ENCODE measurements around the gene KIAA1217. TPM values are rescaled to one million over a fixed set of nuclear protein-coding genes. Genes with fewer than 3 reads are reported as not detected.

The KIAA1217 gene
- polyA plus RNA-seq, 2 donors, result 18.3 to 22.2 TPM

DNA sequence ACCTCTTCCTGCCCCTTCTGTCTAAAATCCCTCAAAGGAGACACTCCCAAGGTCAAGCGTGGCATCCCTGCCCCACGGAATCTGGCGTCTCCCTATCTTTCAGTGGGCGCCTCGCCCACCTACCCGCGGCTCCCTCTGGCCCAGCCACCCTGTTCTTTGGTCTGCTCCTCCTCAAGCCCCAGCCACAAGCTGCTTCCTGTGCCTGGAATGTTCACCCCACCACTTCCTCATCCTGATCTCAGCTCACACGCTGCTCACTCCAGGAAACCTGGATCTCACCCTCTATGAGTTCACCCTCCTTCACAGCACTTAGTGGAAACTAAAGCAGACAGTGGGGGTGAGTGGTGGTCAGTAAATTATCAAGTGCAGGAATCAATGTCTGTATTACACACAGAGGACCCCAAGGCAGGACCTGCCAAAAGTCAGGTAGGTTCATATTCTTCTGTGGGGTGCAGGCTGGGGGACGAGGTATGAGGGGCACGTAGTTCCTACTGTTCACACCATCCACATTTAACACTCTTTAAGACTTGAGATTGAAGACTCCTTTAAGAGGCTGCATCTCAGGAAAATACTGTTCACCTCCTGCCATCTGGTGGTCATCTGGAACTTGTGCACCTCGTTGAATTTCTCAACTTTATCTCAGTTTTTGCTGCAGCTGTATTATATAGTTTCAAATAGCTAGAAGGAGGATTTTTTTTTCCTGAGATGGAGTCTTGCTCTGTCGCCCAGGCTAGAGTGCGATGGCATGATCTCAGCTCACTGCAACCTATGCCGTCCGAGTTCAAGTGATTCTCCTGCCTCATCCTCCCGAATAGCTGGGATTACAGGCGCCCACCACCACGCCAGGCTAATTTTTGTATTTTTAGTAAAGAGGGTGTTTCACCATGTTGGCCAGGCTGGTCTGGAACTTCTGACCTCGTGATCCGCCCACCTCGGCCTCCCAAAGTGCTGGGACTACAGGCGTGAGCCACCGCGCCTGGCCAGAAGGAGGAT lies 348.1 kb downstream of the KIAA1217 start:
- no peaks in the 10 kb centered on the region for H3K36me3 ChIP-seq (ENCODE audit: control insufficient read depth in 2 of 2, insufficient read depth in 2 of 2, low read length in 1 of 2)
- H3K4me3 ChIP-seq (ENCODE audit: low read depth in 1 of 2, low read length in 2 of 2), result no peak overlapping the region
- H3K27ac ChIP-seq (ENCODE audit: low read depth in 2 of 2, low read length in 1 of 2), result no peak overlapping the region
- H3K4me1 ChIP-seq (ENCODE audit: control insufficient read depth in 2 of 2, insufficient read depth in 2 of 2, low read length in 1 of 2), result peaks cover 2 to 3% of the 10 kb centered on the region in 2 donors
- 53 to 55% methylated on average over 24 of the region's 24 CpGs for WGBS, 2 donors
- no peaks in the 10 kb centered on the region for H3K27me3 ChIP-seq (ENCODE audit: control insufficient read depth in 1 of 2, insufficient read depth in 2 of 2, low read length in 2 of 2)
- H3K9me3 ChIP-seq (ENCODE audit: control insufficient read depth in 2 of 2, insufficient read depth in 1 of 2, low read depth in 1 of 2, low read length in 1 of 2), result peaks cover 0 to 6% of the 10 kb centered on the region in 2 donors

DNA sequence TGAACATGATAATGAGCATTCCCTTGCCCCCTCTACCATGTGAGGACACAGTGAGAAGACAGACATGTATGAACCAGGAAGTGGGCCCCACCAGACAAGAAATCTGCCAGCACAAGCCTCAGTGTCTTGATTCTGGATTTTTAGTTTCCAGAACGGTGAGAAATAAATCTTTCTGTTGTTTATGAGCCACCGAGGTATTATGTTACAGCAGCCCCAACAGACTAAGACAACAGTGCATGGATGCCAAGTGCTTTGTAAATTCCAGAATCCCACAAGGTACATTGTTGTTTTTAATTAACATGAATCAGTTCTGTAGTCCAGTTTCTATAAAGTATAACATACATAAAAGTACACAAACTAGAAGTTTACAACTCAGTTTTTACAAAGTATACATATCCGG lies 352.5 kb downstream of the KIAA1217 start:
- H3K27ac ChIP-seq (ENCODE audit: low read depth in 2 of 2, low read length in 1 of 2), result no peak overlapping the region
- 58 to 63% methylated on average over 3 of the region's 3 CpGs for WGBS, 2 donors
- peaks cover 0 to 6% of the 10 kb centered on the region in 2 donors for H3K9me3 ChIP-seq (ENCODE audit: control insufficient read depth in 2 of 2, insufficient read depth in 1 of 2, low read depth in 1 of 2, low read length in 1 of 2)
- no peaks in the 10 kb centered on the region for H3K36me3 ChIP-seq (ENCODE audit: control insufficient read depth in 2 of 2, insufficient read depth in 2 of 2, low read length in 1 of 2)
- no peak overlapping the region for H3K4me3 ChIP-seq (ENCODE audit: low read depth in 1 of 2, low read length in 2 of 2)
- H3K4me1 ChIP-seq (ENCODE audit: control insufficient read depth in 2 of 2, insufficient read depth in 2 of 2, low read length in 1 of 2), result no peaks in the 10 kb centered on the region
- no peaks in the 10 kb centered on the region for H3K27me3 ChIP-seq (ENCODE audit: control insufficient read depth in 1 of 2, insufficient read depth in 2 of 2, low read length in 2 of 2)

DNA sequence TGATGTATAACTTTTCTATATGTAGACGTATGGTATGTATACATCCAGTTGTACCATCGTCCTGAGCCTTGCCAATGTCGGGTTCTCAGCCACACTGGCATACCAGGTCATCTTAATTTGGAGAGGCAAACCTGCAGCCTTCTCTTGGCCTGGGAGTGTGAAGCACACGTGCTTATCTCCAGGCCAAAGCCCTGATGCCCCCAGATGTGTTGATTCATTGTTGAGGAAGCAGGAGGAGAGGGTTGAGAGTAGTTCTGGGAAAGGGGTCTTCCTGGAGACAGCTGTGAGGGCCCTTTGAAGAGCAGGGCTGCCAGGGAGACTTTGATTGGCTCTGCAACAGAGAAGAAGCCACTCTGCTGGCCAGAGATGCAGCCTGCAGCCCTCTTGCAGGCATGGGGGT lies 359.1 kb downstream of the KIAA1217 start:
- no peaks in the 10 kb centered on the region for H3K27me3 ChIP-seq (ENCODE audit: control insufficient read depth in 1 of 2, insufficient read depth in 2 of 2, low read length in 2 of 2)
- no peaks in the 10 kb centered on the region for H3K36me3 ChIP-seq (ENCODE audit: control insufficient read depth in 2 of 2, insufficient read depth in 2 of 2, low read length in 1 of 2)
- WGBS, 2 donors, result 69 to 71% methylated on average over 4 of the region's 4 CpGs
- H3K9me3 ChIP-seq (ENCODE audit: control insufficient read depth in 2 of 2, insufficient read depth in 1 of 2, low read depth in 1 of 2, low read length in 1 of 2), result peaks cover 0 to 2% of the 10 kb centered on the region in 2 donors
- H3K4me3 ChIP-seq (ENCODE audit: low read depth in 1 of 2, low read length in 2 of 2), result no peak overlapping the region
- no peak overlapping the region for H3K27ac ChIP-seq (ENCODE audit: low read depth in 2 of 2, low read length in 1 of 2)
- H3K4me1 ChIP-seq (ENCODE audit: control insufficient read depth in 2 of 2, insufficient read depth in 2 of 2, low read length in 1 of 2), result no peaks in the 10 kb centered on the region

DNA sequence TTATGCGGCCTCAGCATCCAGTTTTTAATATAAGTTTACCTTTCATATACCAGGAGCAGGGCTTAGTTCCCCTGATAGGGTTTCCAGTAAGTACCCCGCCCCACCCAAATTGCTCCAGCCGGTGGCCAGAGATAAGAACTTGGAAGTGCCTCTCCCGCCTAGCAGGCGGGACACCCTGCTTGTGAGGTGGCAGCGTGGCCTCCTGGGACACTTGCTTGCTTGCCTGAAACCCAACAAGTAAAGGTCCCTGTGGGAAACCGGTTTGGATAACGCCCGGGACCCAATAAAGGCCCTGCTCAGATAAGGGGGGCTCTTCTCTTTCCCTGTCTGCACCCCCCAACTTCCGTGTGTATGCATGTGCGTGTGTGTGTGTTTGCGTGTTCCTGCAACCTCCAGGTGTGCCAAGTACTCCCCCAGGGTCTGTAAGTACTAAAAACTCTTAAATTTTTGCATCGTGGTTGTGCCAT lies 360.4 kb downstream of the KIAA1217 start:
- Histone ChIP-seq H3K27me3 (ENCODE audit: control insufficient read depth in 1 of 2, insufficient read depth in 2 of 2, low read length in 2 of 2) (no peaks in the 10 kb centered on the region), H3K4me1 (ENCODE audit: control insufficient read depth in 2 of 2, insufficient read depth in 2 of 2, low read length in 1 of 2) (no peaks in the 10 kb centered on the region), H3K36me3 (ENCODE audit: control insufficient read depth in 2 of 2, insufficient read depth in 2 of 2, low read length in 1 of 2) (no peaks in the 10 kb centered on the region), H3K27ac (ENCODE audit: low read depth in 2 of 2, low read length in 1 of 2) (no peak overlapping the region), H3K9me3 (ENCODE audit: control insufficient read depth in 2 of 2, insufficient read depth in 1 of 2, low read depth in 1 of 2, low read length in 1 of 2) (peaks cover 0 to 2% of the 10 kb centered on the region in 2 donors), H3K4me3 (ENCODE audit: low read depth in 1 of 2, low read length in 2 of 2) (no peak overlapping the region)
- WGBS, 2 donors, result 88 to 91% methylated on average over 13 of the region's 13 CpGs

DNA sequence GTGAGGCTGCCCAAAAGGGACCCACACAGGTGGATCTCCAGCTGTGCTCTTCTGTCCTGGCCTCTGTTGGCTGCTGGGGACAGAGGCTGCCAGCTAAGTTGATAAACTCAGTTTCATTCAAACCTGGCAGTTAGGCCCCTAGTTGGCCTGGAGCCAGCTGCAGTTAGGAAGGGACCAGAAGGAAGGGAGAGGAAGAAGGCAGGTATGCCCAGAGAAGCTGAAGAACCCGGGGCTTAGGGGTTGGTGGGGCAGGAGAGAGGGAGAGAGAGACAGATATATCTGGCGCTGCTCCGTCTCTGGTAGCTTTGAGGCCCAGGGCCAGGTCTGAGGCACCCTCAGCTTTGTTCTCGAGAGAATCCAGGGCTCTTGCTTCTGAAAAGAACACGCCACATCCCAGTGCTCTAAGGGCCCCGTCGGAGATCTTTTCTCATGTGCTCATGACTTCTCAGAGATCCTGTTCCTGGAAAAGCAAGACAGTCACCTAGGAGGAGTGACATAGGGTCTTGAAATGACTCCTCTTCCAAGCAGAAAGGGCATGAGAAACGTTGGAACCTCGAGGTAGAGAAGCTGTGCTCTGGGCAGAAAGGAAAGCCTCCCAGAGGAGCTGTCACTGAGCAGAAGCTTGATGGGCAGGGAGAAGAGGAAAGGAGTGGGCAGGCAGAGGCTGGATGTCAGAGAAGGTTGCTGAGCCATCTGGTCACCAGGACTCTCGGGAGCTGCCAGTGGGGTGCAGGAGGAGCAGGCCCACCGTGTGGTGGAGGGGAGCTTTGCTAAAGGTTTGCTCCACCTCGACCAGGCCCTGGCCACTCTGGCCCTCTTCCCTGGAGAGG lies 361.1 kb downstream of the KIAA1217 start:
- Histone ChIP-seq H3K27ac (ENCODE audit: low read depth in 2 of 2, low read length in 1 of 2) (no peak overlapping the region), H3K27me3 (ENCODE audit: control insufficient read depth in 1 of 2, insufficient read depth in 2 of 2, low read length in 2 of 2) (no peaks in the 10 kb centered on the region), H3K4me1 (ENCODE audit: control insufficient read depth in 2 of 2, insufficient read depth in 2 of 2, low read length in 1 of 2) (no peaks in the 10 kb centered on the region), H3K9me3 (ENCODE audit: control insufficient read depth in 2 of 2, insufficient read depth in 1 of 2, low read depth in 1 of 2, low read length in 1 of 2) (peaks cover 0 to 2% of the 10 kb centered on the region in 2 donors), H3K4me3 (ENCODE audit: low read depth in 1 of 2, low read length in 2 of 2) (no peak overlapping the region), H3K36me3 (ENCODE audit: control insufficient read depth in 2 of 2, insufficient read depth in 2 of 2, low read length in 1 of 2) (no peaks in the 10 kb centered on the region)
- 82 to 88% methylated on average over 12 of the region's 12 CpGs for WGBS, 2 donors

DNA sequence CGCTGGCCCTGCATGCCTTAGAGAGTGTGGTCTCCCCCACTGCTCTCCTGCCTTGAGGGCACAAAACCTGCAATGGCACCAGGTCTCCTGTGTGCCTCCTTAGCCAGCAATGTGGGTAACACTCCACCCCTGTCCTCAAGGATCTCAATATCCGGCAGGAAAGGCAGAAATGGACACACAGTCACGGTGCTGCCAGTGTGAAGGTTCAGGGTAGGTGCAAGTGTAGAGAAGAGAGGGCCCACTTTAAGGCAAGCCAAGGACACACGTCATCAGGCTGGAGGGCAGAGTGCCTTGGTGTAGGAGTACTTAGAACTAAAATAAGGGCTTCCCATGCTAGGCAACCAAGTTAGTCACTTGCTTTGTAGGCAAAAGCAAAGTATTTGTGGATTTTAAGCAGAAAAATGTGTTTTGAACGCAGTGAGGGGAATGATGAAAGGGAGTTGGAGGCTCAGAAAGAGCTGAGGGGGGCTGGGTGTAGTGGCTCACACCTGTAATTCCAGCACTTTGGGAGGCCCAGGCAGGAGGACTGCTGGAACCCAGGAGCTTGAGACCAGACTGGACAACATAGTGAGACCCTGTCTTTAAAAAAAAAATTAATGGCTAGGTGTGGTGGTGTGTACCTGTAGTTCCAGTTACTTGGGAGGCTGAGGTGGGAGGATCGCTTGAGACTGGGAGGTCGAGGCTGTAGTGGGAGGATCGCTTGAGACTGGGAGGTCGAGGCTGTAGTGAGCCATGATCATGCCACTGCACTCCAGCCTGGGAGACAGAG lies 361.9 kb downstream of the KIAA1217 start:
- Histone ChIP-seq H3K27ac (ENCODE audit: low read depth in 2 of 2, low read length in 1 of 2) (no peak overlapping the region), H3K36me3 (ENCODE audit: control insufficient read depth in 2 of 2, insufficient read depth in 2 of 2, low read length in 1 of 2) (no peaks in the 10 kb centered on the region), H3K4me1 (ENCODE audit: control insufficient read depth in 2 of 2, insufficient read depth in 2 of 2, low read length in 1 of 2) (no peaks in the 10 kb centered on the region), H3K9me3 (ENCODE audit: control insufficient read depth in 2 of 2, insufficient read depth in 1 of 2, low read depth in 1 of 2, low read length in 1 of 2) (peaks cover 0 to 2% of the 10 kb centered on the region in 2 donors), H3K27me3 (ENCODE audit: control insufficient read depth in 1 of 2, insufficient read depth in 2 of 2, low read length in 2 of 2) (no peaks in the 10 kb centered on the region), H3K4me3 (ENCODE audit: low read depth in 1 of 2, low read length in 2 of 2) (no peak overlapping the region)
- WGBS, 2 donors, result 89 to 91% methylated on average over 9 of the region's 9 CpGs

DNA sequence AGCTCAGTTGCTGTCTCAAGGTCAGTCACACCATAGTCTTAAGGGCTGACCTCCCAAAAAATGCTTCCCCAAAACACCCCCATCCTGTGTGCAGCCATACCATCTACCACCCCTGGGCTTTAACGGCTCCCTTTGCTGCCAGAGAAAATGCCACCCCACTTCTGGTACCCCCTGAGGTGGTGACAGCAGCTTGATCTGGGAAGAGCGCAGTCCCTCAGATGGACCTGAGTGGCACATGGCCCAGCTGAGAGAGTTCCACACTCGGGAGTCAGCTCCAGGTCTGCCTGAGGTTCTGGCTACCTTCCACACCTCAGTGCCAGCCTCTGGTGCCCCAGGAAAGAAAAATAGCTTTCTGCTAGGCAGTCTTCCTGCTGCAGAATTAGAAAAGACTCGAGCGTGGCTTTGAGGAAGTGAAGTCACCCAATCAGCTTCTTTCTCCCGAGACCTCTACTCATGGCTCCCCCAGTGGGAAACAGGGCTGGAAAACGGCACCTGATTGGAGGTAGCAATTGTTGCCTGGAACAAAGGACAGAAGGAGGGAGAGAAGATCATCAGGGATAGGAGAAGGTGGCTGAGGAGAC lies 363.0 kb downstream of the KIAA1217 start:
- no peak overlapping the region for H3K27ac ChIP-seq (ENCODE audit: low read depth in 2 of 2, low read length in 1 of 2)
- H3K4me1 ChIP-seq (ENCODE audit: control insufficient read depth in 2 of 2, insufficient read depth in 2 of 2, low read length in 1 of 2), result no peaks in the 10 kb centered on the region
- no peaks in the 10 kb centered on the region for H3K36me3 ChIP-seq (ENCODE audit: control insufficient read depth in 2 of 2, insufficient read depth in 2 of 2, low read length in 1 of 2)
- 49 to 53% methylated on average over 7 of the region's 7 CpGs for WGBS, 2 donors
- peaks cover 0 to 2% of the 10 kb centered on the region in 2 donors for H3K9me3 ChIP-seq (ENCODE audit: control insufficient read depth in 2 of 2, insufficient read depth in 1 of 2, low read depth in 1 of 2, low read length in 1 of 2)
- H3K27me3 ChIP-seq (ENCODE audit: control insufficient read depth in 1 of 2, insufficient read depth in 2 of 2, low read length in 2 of 2), result no peaks in the 10 kb centered on the region
- H3K4me3 ChIP-seq (ENCODE audit: low read depth in 1 of 2, low read length in 2 of 2), result no peak overlapping the region

DNA sequence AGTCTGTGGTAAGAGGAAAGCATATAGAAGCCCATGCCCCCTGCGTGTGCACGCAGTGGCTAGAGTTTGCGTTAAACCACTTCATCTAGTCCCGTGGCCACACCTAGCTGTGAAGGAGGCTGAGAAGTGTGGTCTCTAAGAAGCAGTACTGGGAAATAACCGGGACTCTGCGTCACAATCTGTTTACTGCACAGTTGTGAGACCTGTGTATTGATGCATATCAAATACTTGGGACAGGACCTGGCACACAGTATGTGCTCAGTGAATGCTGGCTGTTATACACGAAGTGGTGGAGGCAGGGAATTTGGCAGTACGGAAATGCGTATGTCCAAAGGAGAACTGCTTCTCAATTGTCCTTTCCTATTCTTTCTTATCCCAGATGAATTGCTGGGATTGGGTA lies 365.2 kb downstream of the KIAA1217 start:
- Histone ChIP-seq H3K27ac (ENCODE audit: low read depth in 2 of 2, low read length in 1 of 2) (no peak overlapping the region), H3K9me3 (ENCODE audit: control insufficient read depth in 2 of 2, insufficient read depth in 1 of 2, low read depth in 1 of 2, low read length in 1 of 2) (peaks cover 0 to 2% of the 10 kb centered on the region in 2 donors), H3K4me3 (ENCODE audit: low read depth in 1 of 2, low read length in 2 of 2) (no peak overlapping the region), H3K27me3 (ENCODE audit: control insufficient read depth in 1 of 2, insufficient read depth in 2 of 2, low read length in 2 of 2) (no peaks in the 10 kb centered on the region), H3K36me3 (ENCODE audit: control insufficient read depth in 2 of 2, insufficient read depth in 2 of 2, low read length in 1 of 2) (no peaks in the 10 kb centered on the region), H3K4me1 (ENCODE audit: control insufficient read depth in 2 of 2, insufficient read depth in 2 of 2, low read length in 1 of 2) (no peaks in the 10 kb centered on the region)
- WGBS, 2 donors, result 88% methylated on average over 9 of the region's 9 CpGs

Measured in esophagus (tissue), 2 donors.